H9 (cell line): Measurements from ENCODE around the gene NUMA1. TPM values are rescaled to one million over a fixed set of nuclear protein-coding genes. Genes with fewer than 3 reads are reported as not detected.
A peak's percentile ranks its signal among the peaks of the same experiment; 100 is the strongest.

Experiments
- DNase-seq: peaks from one replicate; pipeline ENCODE4 v3.0.0-alpha.2; 2017
- H2AFZ ChIP-seq: one replicate; pipeline ENCODE4 v1.6.1; 2013; ENCODE audit warnings: mild to moderate bottlenecking, low read length, control low read depth, moderate library complexity
- H2AK5ac ChIP-seq: 2 replicates; pipeline ENCODE4 v1.6.1; 2013; ENCODE audit warnings: low read length, control low read depth, mixed read lengths; ENCODE audit not compliant: insufficient read length
- H2BK120ac ChIP-seq: one replicate; pipeline ENCODE4 v1.6.1; 2013; ENCODE audit warnings: low read depth, mild to moderate bottlenecking, low read length, control low read depth, inconsistent platforms; ENCODE audit not compliant: poor library complexity, severe bottlenecking
- H2BK12ac ChIP-seq: 2 replicates; pipeline ENCODE4 v1.6.1; 2013; ENCODE audit warnings: low read length, control low read depth, mixed read lengths, low read depth; ENCODE audit not compliant: insufficient read length
- H2BK15ac ChIP-seq: 2 replicates; pipeline ENCODE4 v1.6.1; 2013; ENCODE audit warnings: low read depth, low read length, control low read depth
- H2BK20ac ChIP-seq: one replicate; pipeline ENCODE4 v1.6.1; 2013; ENCODE audit warnings: low read depth, mild to moderate bottlenecking, low read length, control low read depth, inconsistent platforms; ENCODE audit not compliant: poor library complexity, severe bottlenecking
- H2BK5ac ChIP-seq: 2 replicates; pipeline ENCODE4 v1.6.1; 2013; ENCODE audit warnings: low read length, control low read depth, mixed read lengths; ENCODE audit not compliant: insufficient read length
- H3K14ac ChIP-seq: 2 replicates; pipeline ENCODE4 v1.6.1; 2013; ENCODE audit warnings: low read length, control low read depth; ENCODE audit not compliant: insufficient read depth
- H3K18ac ChIP-seq: 2 replicates; pipeline ENCODE4 v1.6.1; 2013; ENCODE audit warnings: low read depth, mild to moderate bottlenecking, mixed read lengths, low read length, control low read depth; ENCODE audit not compliant: insufficient read length
- H3K23ac ChIP-seq: 2 replicates; pipeline ENCODE4 v1.6.1; 2013; ENCODE audit warnings: low read length, control low read depth, mixed read lengths, low read depth; ENCODE audit not compliant: insufficient read length
- H3K23me2 ChIP-seq: 2 replicates; pipeline ENCODE4 v1.6.1; 2013; ENCODE audit warnings: low read depth, mild to moderate bottlenecking, mixed read lengths, low read length, control low read depth; ENCODE audit not compliant: insufficient read length, poor library complexity, severe bottlenecking
- H3K27ac ChIP-seq: 2 replicates; pipeline ENCODE4 v1.5.1; 2013; ENCODE audit warnings: low read length, control low read depth, mixed read lengths, low read depth; ENCODE audit not compliant: insufficient read length
- H3K27me3 ChIP-seq: 2 replicates; pipeline ENCODE4 v1.6.1; 2013; ENCODE audit warnings: low read length, control low read depth, inconsistent platforms; ENCODE audit not compliant: insufficient read depth
- H3K4ac ChIP-seq: 2 replicates; pipeline ENCODE4 v1.6.1; 2013; ENCODE audit warnings: low read depth, mild to moderate bottlenecking, control low read depth, inconsistent platforms, low read length, moderate library complexity
- H3K4me1 ChIP-seq: 2 replicates; pipeline ENCODE4 v1.6.1; 2013; ENCODE audit warnings: low read length, control low read depth, inconsistent platforms; ENCODE audit not compliant: insufficient read depth
- H3K4me2 ChIP-seq: 2 replicates; pipeline ENCODE4 v1.6.1; 2013; ENCODE audit warnings: low read length, control low read depth, mixed read lengths; ENCODE audit not compliant: insufficient read length, insufficient read depth
- H3K56ac ChIP-seq: 2 replicates; pipeline ENCODE4 v1.6.1; 2013; ENCODE audit warnings: low read depth, mild to moderate bottlenecking, mixed read lengths, low read length, control low read depth; ENCODE audit not compliant: insufficient read length
- H3K79me1 ChIP-seq: 2 replicates; pipeline ENCODE4 v1.6.1; 2013; ENCODE audit warnings: low read depth, mild to moderate bottlenecking, moderate library complexity, low read length, control low read depth, inconsistent platforms; ENCODE audit not compliant: insufficient read depth, poor library complexity, severe bottlenecking
- H3K79me2 ChIP-seq: 2 replicates; pipeline ENCODE4 v1.6.1; 2013; ENCODE audit warnings: low read length, control low read depth, inconsistent platforms; ENCODE audit not compliant: insufficient read depth
- H3K9ac ChIP-seq: 2 replicates; pipeline ENCODE4 v1.6.1; 2013; ENCODE audit warnings: low read length, control low read depth, mixed read lengths; ENCODE audit not compliant: insufficient read length; ENCODE audit errors: extremely low read depth
- H3K9me3 ChIP-seq: one replicate; pipeline ENCODE4 v1.6.1; 2013; ENCODE audit warnings: low read depth, low read length, inconsistent platforms; ENCODE audit not compliant: control insufficient read depth
- H3T11ph ChIP-seq: one replicate; pipeline ENCODE4 v1.6.1; 2013; ENCODE audit warnings: mild to moderate bottlenecking, low read length, control low read depth, inconsistent platforms
- H4K20me1 ChIP-seq: one replicate; pipeline ENCODE4 v1.6.1; 2013; ENCODE audit not compliant: control insufficient read depth, insufficient read length, insufficient read depth
- H4K5ac ChIP-seq: 2 replicates; pipeline ENCODE4 v1.6.1; 2013; ENCODE audit warnings: low read depth, mild to moderate bottlenecking, mixed read lengths, low read length, control low read depth; ENCODE audit not compliant: insufficient read length
- H4K8ac ChIP-seq: replicated peaks from 2 replicates; pipeline ENCODE4 v1.6.1; 2013; ENCODE audit warnings: low read length, control low read depth, mixed read lengths, low read depth; ENCODE audit not compliant: insufficient read length
- H4K91ac ChIP-seq: 2 replicates; pipeline ENCODE4 v1.6.1; 2013; ENCODE audit warnings: low read depth, mild to moderate bottlenecking, moderate library complexity, mixed read lengths, low read length, control low read depth; ENCODE audit not compliant: insufficient read length
- H3K27ac Mint-ChIP-seq, 3 experiments: 2 replicates in 2 of 3; 3 replicates in 1 of 3; pipeline ENCODE4 v1.8.0; 2020 to 2021; ENCODE audit warnings: mixed read lengths in 3 of 3, mild to moderate bottlenecking in 1 of 3, moderate library complexity in 1 of 3
- H3K27me3 Mint-ChIP-seq: 2 replicates; pipeline ENCODE4 v1.8.0; 2021; ENCODE audit warnings: low read depth, mild to moderate bottlenecking, moderate library complexity, mixed read lengths
- H3K36me3 Mint-ChIP-seq, 3 experiments: 2 replicates in 2 of 3; 3 replicates in 1 of 3; pipeline ENCODE4 v1.8.0; 2020 to 2021; ENCODE audit warnings: low read depth in 3 of 3, mixed read lengths in 3 of 3; ENCODE audit not compliant: insufficient read depth in 1 of 3
- H3K4me1 Mint-ChIP-seq, 2 experiments: 2 replicates each; pipeline ENCODE4 v1.8.0; 2020; ENCODE audit warnings: mixed read lengths in 2 of 2
- H3K4me3 Mint-ChIP-seq, 2 experiments: 2 replicates in 1 of 2; 3 replicates in 1 of 2; pipeline ENCODE4 v1.8.0; 2020 to 2021; ENCODE audit warnings: mild to moderate bottlenecking in 2 of 2, mixed read lengths in 2 of 2, moderate library complexity in 1 of 2
- H3K9me3 Mint-ChIP-seq, 2 experiments: 2 replicates in 1 of 2; 3 replicates in 1 of 2; pipeline ENCODE4 v1.8.0; 2020; ENCODE audit warnings: mild to moderate bottlenecking in 2 of 2, mixed read lengths in 2 of 2, moderate library complexity in 1 of 2
- CTCF ChIP-seq: fragments of 200-600 bp; sonication (generic); conservative IDR thresholded peaks from 3 replicates; pipeline ENCODE4 v1.8.0; 2021; ENCODE audit warnings: antibody characterized with exemption, mild to moderate bottlenecking
- WGBS: extraction: QIAGEN DNeasy Blood & Tissue Kit; methylation state at CpG from one replicate; pipeline ENCODE4 v1.1.7; 2013; ENCODE audit warnings: missing lambda C conversion rate, low lambda C conversion rate, mixed read lengths; ENCODE audit not compliant: insufficient read length; ENCODE audit errors: extremely low coverage; 5-methylcytosine and 5-hydroxymethylcytosine counted together
- total RNA-seq: library from RNA; stranded (reverse); gene quantifications from 2 replicates; pipeline ENCODE4 v1.2.1, GENCODE V29; 2021

NUMA1 gene
- total RNA-seq, 1 experiment from 2014 or later, result 136 TPM

- H2BK120ac ChIP-seq, result no peak overlapping the region
- no peak overlapping the region for H3K18ac ChIP-seq
- H3K14ac ChIP-seq, result no peak overlapping the region
- no peak overlapping the region for H3T11ph ChIP-seq
- no peak overlapping the region for H3K4ac ChIP-seq
- Mint-ChIP-seq H3K27ac (peak overlapping the region in 1 of 3 experiments; percentile 63; a peak in 3 of 7 replicates), H3K27me3 (no peaks in the 10 kb centered on the region), H3K9me3 (no peaks in the 10 kb centered on the region), H3K36me3 (peaks cover 2 to 21% (median 18%) of the 10 kb centered on the region in 3 experiments; a peak in 5 of 7 replicates), H3K4me3 (no peak overlapping the region; a peak in 1 of 5 replicates), H3K4me1 (peaks cover 27 to 44% of the 10 kb centered on the region in 2 experiments)
- WGBS, result no CpG with 5 or more reads among the region's 5 CpGs
- H4K8ac ChIP-seq, result no peak overlapping the region
- no peak overlapping the region for H4K91ac ChIP-seq
- no peak overlapping the region for H2BK5ac ChIP-seq
- H3K79me2 ChIP-seq, result no peaks in the 10 kb centered on the region
- H3K79me1 ChIP-seq, result peaks cover 2% of the 10 kb centered on the region
- H3K9ac ChIP-seq, result no peak overlapping the region
- no peak overlapping the region for H2BK20ac ChIP-seq
- no peak overlapping the region for H3K27ac ChIP-seq
- no peaks in the 10 kb centered on the region for H4K20me1 ChIP-seq
- no peak overlapping the region for H3K23ac ChIP-seq
- H2BK15ac ChIP-seq, result no peak overlapping the region
- TF ChIP-seq CTCF, result no peak
- H3K4me1 ChIP-seq, result no peaks in the 10 kb centered on the region
- no peak overlapping the region for H2BK12ac ChIP-seq
- no peak overlapping the region for H2AK5ac ChIP-seq
- no peak overlapping the region for H4K5ac ChIP-seq
- H2AFZ ChIP-seq, result no peak overlapping the region
- H3K9me3 ChIP-seq, result no peaks in the 10 kb centered on the region
- DNase-seq, result no peak
- no peaks in the 10 kb centered on the region for H3K23me2 ChIP-seq
- H3K4me2 ChIP-seq, result no peak overlapping the region
- no peaks in the 10 kb centered on the region for H3K27me3 ChIP-seq
- H3K56ac ChIP-seq, result no peak overlapping the region
Observed at GRCh38 chr11:72045849-72046248, 34.5 kb downstream of the NUMA1 start.
